HG02943 (cell line): ENCODE measurements around the gene SLC7A1.

Experiments used
- ATAC-seq: cut with Tn5 transposase; IDR thresholded peaks from one replicate; pipeline ENCODE4 v1.9.1; 2021; ENCODE audit warnings: mild to moderate bottlenecking, low read depth, moderate library complexity; ENCODE audit not compliant: unreplicated experiment

Gene SLC7A1

GRCh38 chr13:29563941-29564340 is 31.5 kb downstream of the SLC7A1 start:
- ATAC-seq, result no peak

GRCh38 chr13:29562786-29563438 is 32.6 kb downstream of the SLC7A1 start:
- ATAC-seq, result no peak

GRCh38 chr13:29561918-29562317 is 33.6 kb downstream of the SLC7A1 start:
- ATAC-seq, result no peak

GRCh38 chr13:29556742-29557141 is 38.7 kb downstream of the SLC7A1 start:
- no peak for ATAC-seq

- ATAC-seq, result no peak
These were observed 44.3 kb downstream of the SLC7A1 start for GRCh38 chr13:29551214-29551613.

GRCh38 chr13:29550430-29550988 is 45.0 kb downstream of the SLC7A1 start:
- ATAC-seq, result no peak

GRCh38 chr13:29548722-29549121 is 46.8 kb downstream of the SLC7A1 start:
- no peak for ATAC-seq

GRCh38 chr13:29547153-29547552 is 48.3 kb downstream of the SLC7A1 start:
- no peak for ATAC-seq

- no peak for ATAC-seq
These were observed 48.8 kb downstream of the SLC7A1 start for GRCh38 chr13:29546662-29547061.

GRCh38 chr13:29545988-29546387 is 49.5 kb downstream of the SLC7A1 start:
- ATAC-seq, result no peak

- peak; percentile 96 for ATAC-seq
These were observed 52.0 kb downstream of the SLC7A1 start for GRCh38 chr13:29543230-29544215.

- no peak for ATAC-seq
These were observed 53.1 kb downstream of the SLC7A1 start for GRCh38 chr13:29542381-29542780.

- no peak for ATAC-seq
These were observed 54.1 kb downstream of the SLC7A1 start for GRCh38 chr13:29541400-29541799.

- ATAC-seq, result no peak
These were observed 54.7 kb downstream of the SLC7A1 start for GRCh38 chr13:29540799-29541198.

- no peak for ATAC-seq
These were observed 55.2 kb downstream of the SLC7A1 start for GRCh38 chr13:29540334-29540733.

GRCh38 chr13:29539856-29540255 is 55.6 kb downstream of the SLC7A1 start:
- ATAC-seq, result no peak

- no peak for ATAC-seq
These were observed 56.8 kb downstream of the SLC7A1 start for GRCh38 chr13:29538652-29539040.

GRCh38 chr13:29537736-29538651 is 57.5 kb downstream of the SLC7A1 start:
- ATAC-seq, result no peak

GRCh38 chr13:29536853-29537252 is 58.6 kb downstream of the SLC7A1 start:
- ATAC-seq, result no peak
